NCI-H146 treated with DMSO at 0.1 percent for 48 hours (cell line): ENCODE data around the gene ARFGAP2.
"Not testable (repeated sequence)": the region's sequence is repeated elsewhere in the genome, so short reads cannot be mapped to it uniquely, and the experiment has no call there.

Source experiments
- DNase-seq: peaks from one replicate; lab custom pipeline; 2025; ENCODE audit not compliant: unreplicated experiment; lab: John Stamatoyannopoulos, UW

The ARFGAP2 gene

DNA sequence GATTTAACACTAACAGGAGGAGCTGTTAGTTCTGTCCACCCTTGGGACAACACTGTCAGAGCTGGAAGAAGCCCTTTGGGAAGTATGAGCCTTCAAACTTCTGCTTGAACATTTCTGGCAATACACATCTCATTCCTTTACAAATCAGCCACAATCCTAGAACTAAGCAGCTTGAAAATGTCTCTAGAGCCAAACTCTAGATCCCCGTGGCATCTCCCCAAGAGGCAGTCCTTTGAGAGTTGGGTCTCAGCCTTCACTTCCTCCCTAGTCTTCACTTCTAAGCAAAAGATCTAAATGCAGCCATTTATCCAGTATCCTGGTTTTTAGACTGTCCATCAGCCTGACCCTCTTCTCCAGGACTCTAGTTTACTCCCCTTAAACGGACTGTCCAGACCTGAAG, 26.9 kb downstream of the ARFGAP2 start:
- no peak for DNase-seq

DNA sequence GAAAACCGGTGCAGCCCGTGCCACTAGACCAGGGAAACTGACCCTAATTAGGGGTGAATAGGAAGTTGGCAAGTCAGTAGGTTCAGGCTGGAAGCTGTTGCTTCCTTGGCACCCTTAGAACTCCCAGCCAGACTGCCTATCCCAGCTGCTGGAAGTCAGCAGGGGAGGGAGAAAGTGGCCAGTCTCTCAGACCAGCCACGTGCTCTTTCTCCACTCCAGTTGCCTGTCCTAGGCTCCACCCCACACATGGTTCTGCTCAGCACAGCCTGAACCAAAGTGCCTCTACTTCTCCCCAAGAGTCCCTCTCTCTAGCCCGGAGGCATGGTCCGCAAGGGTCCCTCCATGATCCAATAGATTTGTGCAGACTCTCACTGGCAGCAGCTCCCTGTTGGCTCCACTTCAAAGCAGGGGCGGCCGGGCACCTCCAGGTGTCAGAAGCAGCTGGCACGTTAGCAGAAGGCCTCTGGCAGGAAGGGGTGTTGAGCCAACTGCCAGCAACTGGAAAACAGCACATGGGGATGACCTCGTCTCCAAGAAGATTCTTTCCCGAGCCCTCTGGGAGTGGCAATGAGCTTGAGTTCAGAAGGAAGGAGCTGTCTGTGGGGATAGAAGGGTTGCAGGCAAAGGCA, 27.7 kb downstream of the ARFGAP2 start:
- DNase-seq: no peak

DNA sequence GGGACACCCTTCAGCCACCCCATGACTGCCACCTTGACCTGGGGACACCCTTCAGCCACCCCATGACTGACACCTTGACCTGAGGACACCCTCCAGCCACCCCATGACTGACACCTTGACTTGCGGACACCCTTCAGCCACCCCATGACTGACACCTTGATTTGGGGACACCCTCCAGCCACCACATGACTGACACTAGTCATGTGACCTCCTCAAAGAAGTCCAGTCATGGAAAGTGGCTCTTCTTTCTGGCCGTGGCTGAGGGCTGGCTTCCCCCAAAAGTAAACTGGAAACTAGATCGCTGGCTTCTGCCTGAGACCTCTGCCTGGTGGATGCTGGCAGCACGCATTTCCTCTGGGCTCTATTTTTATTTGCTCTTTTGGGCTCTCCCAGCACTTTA, 28.4 kb downstream of the ARFGAP2 start:
- no peak for DNase-seq

DNA sequence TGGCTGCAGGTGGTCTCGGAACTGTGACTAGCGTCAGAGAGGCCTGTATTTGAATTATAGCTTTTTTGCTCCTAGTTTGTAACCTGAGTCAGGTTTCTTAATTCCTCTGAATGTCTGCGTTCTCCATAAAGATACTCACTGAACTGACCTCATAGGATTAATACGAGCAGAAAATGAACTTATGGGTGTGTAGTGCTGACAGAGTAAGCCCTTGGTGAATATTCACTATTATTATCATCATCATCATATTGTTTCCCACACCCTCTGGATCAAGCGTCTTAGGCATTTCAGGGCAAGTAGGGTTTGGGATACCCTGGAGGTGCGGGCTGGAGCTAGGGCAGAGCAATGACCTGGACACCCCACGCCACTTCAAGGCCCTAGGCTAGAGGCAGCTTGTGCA, 29.0 kb downstream of the ARFGAP2 start:
- DNase-seq: no peak

DNA sequence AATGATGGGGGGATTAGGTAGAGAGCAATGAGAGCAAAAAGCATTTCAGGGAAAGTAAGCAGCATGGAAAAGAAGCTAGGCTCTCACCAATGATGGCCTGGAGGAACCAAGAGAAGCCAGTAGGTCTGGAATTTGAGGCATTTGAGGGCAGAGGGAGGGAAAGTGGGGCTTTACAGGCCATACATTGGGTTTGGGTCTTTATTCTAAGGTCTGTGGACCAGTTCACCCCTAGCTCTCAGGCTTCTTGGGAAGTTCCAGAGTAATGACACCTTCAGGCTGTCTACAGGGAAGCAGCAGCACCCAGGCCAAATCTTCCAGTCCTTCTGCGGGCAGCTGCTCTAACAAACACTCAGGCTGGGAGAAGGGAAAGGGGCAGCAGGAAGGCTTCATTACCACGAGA, 29.4 kb downstream of the ARFGAP2 start:
- no peak for DNase-seq

DNA sequence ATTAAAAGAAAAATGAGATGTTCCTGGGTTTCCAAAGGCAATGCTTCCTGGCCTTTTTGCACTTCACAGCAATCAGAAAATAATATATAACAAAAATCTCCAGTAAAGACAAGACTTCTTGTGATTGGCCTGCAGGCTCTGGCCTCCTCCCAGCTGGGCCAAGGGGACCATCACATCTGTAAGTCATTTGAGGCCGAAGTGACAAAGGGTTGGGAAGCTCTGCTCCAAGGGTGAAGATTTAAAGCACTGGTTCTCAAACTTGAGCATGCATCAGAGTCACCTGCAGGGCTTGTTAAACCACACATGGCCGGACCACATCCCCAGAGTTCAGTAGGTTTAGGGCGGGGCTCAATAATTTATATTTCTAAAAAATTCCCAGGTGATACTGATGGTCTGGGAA, 32.1 kb downstream of the ARFGAP2 start:
- no peak for DNase-seq

DNA sequence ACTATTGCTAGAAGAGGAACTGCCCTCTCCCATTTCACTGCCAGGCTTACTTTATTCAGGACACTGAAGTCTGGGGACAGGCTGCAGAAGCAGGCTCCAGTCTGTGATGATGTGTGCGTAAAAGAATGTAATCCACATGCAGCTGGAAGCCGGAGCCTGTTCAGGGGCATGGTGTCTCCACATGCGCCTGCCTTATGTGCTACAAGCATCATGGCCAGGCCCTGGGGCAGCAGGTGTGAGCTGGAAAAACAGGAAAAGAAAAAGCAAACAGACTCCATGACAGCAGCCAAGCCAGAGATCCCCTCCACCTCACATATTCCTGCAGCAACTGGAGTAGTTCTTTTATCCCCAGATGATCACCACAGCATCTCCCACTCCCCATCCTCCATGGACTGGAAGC, 33.4 kb downstream of the ARFGAP2 start:
- peak; percentile 65 for DNase-seq

DNA sequence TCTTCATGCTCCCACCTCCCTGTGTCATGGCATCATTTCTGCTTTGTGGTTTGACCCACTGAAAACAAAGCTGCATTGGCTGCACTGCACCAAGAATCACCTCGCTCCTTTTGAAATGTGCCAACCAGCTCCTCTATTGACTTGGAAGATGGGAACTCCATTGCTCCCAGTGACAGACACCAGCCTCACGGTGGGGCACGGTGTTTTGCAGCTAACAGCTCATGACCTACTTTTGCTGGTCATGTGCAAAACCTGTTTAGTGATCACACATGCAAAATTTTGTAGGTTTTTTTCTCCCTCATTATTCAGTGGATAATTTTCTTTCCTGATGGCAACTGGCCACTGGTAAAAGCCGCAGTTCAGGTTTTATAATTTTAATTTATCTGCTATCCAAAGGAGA, 36.8 kb downstream of the ARFGAP2 start:
- no peak for DNase-seq

DNA sequence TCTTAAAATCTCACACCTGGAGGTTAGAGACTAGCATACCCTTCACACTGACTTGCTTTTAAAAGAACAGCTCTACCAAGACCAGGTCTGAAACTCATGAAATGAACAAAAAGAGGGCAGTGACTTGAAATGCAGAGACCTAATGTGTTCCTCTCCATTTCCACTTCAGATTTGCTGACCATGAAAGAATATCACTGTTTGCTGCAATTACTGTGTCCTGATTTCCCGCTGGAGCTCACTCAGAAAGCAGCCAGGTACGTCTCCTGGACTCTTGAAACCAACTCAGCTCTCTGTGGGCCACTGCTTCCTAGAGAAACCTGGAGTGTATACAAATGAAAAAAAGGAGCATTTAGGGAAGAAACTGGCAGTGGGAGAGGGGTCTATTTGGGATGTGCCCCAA, 39.2 kb downstream of the ARFGAP2 start:
- DNase-seq: no peak

DNA sequence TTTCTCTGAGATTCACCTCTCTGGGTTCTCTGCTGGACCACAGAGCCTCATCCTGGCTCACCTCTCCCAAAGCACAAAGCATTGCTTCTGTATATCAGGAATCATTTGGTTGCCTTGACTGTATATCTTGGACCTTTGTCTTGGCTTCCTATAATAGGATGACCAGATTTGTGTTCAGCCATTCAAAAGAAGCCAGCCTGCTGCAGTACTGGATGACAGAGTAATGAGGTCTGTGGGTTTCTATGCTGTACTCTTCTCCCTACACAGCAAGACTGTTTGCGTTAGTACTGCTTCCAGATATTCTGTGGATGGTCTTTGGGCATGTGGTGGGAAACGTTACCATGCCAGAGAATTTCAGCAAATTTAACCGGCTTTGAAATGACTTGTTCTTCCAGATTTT, 39.8 kb downstream of the ARFGAP2 start:
- no peak for DNase-seq

DNA sequence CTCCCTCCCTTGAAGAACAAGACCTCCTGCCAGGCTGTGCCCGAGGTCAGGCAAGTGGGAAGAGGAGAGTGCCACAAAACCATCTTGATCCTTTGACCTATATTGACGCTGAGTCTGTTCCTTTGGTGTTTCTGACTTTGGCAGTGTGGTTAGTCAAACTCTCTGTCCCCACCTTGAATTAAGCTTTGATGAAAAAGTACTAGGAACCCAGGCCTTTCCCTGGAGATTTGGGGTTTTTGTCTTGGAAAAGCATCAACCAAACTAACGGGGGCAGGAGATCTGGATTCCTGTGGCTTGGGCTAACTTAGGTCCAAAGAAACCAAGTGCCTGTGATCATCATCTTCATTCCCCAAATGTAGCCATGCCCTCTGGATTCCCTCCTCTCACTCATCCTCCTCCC, 40.4 kb downstream of the ARFGAP2 start:
- DNase-seq: no peak

DNA sequence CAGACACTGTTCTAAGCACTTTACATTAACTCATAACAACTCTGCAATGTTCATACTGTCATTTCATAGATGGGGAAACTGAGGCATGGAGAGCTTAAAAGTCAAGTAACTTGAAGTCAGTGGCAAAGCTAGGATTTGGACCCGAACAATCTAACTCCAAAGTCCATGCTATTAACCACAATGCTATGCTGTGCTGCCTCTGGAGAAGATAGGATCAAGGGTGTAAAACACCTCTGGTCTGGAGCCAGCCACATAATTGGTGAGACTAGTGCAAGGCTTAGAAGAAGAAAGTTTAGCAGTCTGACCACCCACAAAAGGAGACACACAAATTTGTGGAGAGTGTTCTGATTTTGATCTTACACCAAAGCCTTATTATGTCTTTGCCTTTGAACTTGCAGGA, 43.7 kb downstream of the ARFGAP2 start:
- no peak for DNase-seq

DNA sequence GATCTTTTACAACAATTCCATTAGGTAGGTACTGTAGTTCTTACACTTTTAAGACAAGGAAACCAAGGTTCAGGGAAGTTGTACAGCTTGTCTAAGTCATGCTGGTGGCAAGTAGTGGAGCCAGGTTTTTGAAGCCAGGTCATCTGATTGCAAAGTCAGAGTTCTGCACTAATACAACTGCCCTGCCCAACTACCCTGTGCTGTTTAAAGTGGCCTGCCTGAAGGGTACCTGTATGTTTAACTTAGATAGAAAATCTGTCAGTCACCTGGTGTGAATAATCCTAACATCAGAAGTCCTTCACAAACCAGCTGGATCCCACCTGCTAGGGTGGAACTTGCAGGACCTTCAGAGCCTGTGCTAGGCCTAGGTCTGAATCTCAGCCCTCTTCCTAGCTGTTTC, 44.2 kb downstream of the ARFGAP2 start:
- DNase-seq: no peak

DNA sequence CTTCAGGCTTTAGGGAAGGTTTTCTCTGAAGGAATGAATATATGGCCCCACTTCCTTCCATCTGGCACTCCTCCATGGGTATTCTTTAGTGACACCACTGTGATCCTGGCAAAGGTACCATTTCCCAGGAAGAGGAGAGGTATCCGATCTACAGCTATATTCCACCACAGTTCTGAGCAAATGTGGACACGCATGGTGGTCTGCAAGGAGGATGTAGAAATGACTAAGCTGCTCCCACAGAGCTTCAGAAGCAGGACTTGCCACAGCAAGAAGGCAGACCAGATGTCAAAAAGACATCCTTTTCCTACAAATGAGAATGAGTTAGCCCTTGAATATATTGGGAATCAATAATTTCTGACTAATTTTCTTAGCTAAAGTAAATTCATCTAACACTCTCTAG, 45.5 kb downstream of the ARFGAP2 start:
- DNase-seq: no peak

DNA sequence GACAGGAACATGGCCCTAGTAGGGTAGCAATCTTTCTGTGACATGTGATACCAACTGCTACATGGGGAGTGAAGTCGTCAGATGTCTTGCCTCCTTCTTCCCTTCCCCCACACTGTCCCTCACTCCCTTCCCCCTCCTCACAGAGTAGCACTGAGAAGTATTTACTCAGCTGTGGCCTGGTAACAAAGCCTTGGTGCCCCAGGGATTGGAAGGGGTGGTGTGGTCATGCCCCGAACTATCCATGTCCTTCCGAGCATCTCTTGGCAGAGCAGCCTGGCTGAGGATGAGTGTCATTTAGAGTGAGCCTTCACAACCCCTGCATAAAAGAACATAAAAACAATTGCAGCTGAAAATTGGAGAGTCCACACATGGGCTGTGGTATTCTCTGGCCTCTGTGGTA, 46.1 kb downstream of the ARFGAP2 start:
- DNase-seq: peak; percentile 95

DNA sequence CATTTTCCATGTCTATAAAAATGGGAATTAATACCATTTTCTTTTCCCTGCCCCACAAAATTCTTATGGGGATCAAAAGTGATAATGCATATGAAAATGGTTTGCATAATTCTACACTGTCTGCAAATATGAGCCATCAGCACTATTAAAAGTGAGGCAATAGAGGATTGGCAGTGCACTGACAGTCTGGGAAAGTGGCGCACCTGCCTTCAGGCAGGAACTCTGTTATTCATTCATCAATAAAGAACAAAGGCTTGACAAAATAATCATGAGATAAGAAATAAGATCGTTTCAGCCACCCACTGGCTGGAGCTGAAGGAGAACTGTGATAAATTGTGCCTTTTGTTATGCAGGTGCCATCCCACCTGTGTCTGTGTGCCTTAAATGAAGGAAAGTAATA, 49.5 kb downstream of the ARFGAP2 start:
- peak; percentile 99 for DNase-seq

DNA sequence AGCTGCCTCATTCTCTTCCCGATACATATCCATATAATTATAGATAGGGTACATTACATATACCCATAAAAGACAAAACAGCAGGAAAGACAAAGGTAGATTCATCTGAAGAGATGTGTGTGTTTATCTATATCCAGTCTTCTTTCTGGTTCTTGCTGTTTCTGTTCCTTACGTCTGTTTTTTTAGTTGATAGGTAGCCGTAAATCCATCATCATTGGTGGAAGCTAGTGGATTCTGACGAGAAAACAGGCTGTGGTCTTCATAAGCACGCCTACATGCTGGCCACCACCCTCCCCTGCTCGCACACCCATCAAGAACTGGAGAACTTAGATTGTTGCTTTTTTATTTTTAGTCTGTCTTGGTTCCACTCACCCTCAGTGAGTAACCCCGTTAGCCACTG, 51.6 kb downstream of the ARFGAP2 start:
- no peak for DNase-seq

DNA sequence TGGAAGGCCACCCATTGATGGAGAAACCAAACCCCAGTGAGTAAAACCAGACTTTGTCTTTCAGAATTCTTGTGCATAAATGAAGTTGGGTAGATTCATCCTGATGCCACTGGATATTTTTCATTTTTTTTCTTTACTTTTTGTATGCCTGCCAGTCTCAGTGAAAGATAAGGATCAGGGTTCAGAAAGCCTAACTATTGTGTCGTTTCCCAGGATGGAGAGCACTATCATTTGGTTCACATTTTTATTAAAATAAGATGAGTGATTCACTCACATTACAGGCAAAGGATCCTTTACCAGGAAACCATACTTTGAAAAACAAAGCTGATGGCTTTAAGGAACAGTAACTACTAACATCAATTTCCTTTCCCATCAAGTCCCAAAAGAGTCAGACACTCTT, 52.0 kb downstream of the ARFGAP2 start:
- no peak for DNase-seq

DNA sequence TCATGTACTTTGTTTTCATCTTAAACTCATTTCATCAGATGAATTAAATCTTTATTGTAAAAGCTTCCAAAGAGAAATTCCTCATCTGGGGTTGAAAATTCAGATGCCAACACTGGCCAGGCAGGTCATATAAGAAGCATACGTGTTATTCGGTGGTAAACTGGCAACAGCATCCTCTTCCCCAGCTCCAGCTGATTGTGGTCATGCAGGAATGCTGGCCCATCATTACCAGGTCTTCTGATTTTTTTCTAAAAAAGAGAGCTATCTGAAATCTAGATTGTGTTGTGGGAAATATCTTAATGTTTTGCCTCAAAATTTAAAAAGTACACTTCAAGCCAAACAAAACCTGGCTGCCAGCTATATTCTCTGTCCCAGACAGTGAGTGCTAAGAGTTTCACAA, 53.6 kb downstream of the ARFGAP2 start:
- no peak for DNase-seq

DNA sequence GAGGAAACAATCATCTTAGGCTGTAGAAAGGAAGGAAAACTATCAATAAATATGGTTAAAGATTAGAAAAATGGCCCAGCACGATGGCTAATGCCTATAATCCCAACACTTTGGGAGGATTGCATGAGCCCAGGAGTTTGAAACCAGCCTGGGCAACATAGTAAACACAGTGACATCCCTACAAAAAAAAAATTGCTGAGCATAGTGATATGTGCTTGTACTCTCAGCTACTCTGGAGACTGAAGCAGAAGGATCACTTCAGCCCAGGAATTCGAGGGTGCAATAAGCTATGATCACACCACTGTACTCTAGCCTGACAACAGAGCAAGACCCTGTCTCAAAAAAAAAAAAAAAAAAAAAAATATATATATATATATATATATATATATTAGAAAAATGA, 54.9 kb downstream of the ARFGAP2 start:
- DNase-seq: no peak

DNA sequence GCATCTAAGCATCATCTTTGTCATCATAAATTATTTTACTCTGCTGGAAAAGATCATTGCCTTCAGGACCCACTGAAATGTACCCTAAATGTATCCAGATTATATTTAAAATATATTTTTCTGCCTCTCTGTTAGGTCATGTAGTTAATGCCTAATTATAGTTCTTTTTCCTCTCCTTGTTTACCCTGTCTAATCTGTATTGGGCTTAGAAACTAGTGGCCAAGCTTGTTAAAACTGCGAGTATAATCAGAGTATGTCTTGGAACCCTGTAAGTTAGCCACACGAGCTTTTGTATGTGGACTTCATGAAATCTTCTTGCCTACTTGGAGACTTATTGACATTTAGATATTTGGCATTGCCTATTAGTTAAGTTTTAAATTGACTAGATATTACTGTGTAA, 55.6 kb downstream of the ARFGAP2 start:
- no peak for DNase-seq

DNA sequence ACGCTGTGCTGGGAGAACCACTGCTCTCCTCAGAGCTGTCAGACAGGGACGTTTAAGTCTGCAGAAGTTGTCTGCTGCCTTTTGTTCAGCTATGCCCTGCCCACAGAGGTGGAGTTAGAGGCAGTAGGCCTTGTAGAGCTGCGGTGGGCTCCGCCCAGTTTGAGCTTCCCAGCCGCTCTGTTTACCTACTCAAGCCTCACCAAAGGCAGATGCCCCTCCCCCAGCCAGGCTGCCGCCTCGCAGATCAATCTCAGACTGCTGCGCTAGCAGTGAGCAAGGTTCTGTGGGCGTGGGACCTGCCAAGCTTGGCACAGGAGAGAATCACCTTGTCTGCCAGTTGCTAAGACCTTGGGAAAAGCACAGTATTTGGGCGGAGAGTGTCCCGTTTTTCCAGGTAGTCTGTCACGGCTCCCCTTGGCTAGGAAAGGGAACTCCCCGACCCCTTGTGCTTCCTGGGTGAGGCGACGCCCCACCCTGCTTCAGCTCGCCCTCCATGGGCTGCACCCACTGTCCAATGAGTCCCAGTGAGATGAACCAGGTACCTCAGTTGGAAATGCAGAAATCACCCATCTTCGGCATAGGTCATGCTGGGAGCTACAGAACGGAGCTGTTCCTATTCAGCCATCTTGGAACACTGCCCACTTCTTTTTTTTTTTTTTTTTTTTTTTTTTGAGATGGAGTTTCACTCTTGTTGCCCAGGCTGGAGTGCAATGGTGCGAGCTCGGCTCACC, 57.6 kb downstream of the ARFGAP2 start:
- DNase-seq: not testable (repeated sequence)
